Cardiac fibroblast (primary cell): ENCODE data around the gene MACROD2.

ENCODE experiments used
- DNase-seq, 2 donors: peaks; one replicate each; pipeline versions ENCODE4 v3.0.0 to v3.0.0-alpha.2; 2010; ENCODE audit warnings: low read depth in 2 of 2
- H3K4me3 ChIP-seq, 2 donors: replicated peaks in 1 of 2; 1 replicate in 1 of 2; 2 replicates in 1 of 2; pipeline ENCODE4 v1.5.1; 2011; ENCODE audit warnings: low read depth in 2 of 2, low read length in 2 of 2, mild to moderate bottlenecking in 2 of 2, moderate library complexity in 1 of 2
- CTCF ChIP-seq: IDR thresholded peaks from one replicate; pipeline ENCODE4 v1.5.1; 2011; ENCODE audit warnings: low read depth, mild to moderate bottlenecking, low read length, inconsistent platforms

Gene MACROD2

GRCh38 chr20:16083639-16084280, 2088.4 kb downstream of the MACROD2 start:
- H3K4me3 ChIP-seq = no peak overlapping the region

GRCh38 chr20:16095226-16095625, 2099.9 kb downstream of the MACROD2 start:
- no peak for DNase-seq
- H3K4me3 ChIP-seq = no peak overlapping the region
- TF ChIP-seq CTCF = no peak

More at GRCh38 chr20:16083639-16084280, 2088.4 kb downstream of the MACROD2 start:
- TF ChIP-seq CTCF = no peak
- DNase-seq = no peak

GRCh38 chr20:16096756-16097326, 2101.5 kb downstream of the MACROD2 start:
- TF ChIP-seq CTCF = no peak
- no peak for DNase-seq
- no peak overlapping the region for H3K4me3 ChIP-seq

GRCh38 chr20:16097788-16098187, 2102.5 kb downstream of the MACROD2 start:
- H3K4me3 ChIP-seq = no peak overlapping the region
- no peak for TF ChIP-seq CTCF
- DNase-seq = no peak

GRCh38 chr20:16098890-16099639, 2103.7 kb downstream of the MACROD2 start:
- no peak overlapping the region for H3K4me3 ChIP-seq
- no peak for TF ChIP-seq CTCF
- no peak for DNase-seq

- no peak overlapping the region for H3K4me3 ChIP-seq
- no peak for TF ChIP-seq CTCF
- DNase-seq = no peak
Observed at GRCh38 chr20:16100111-16100510, 2104.8 kb downstream of the MACROD2 start.
